HepG2 (cell line): ENCODE measurements around the gene LIPC. TPM values are rescaled to one million over a fixed set of nuclear protein-coding genes. Genes with fewer than 3 reads are reported as not detected.

Experiments
- ATAC-seq: fragments of 200-7000 bp; cut with Tn5 transposase; 3 replicates; pipeline ENCODE4 v1.9.1; 2020; ENCODE audit warnings: mild to moderate bottlenecking, moderate library complexity
- BruUV-seq: library from RNA; stranded (reverse); fragments of 400-500 nt; replicated peaks from 2 replicates; lab custom pipeline; 2021; lab: Mats Ljungman, UMichigan
- CTCF ChIA-PET: fragments of 300-600 bp; formaldehyde crosslinking; extraction: SDS; loops from one replicate; lab custom pipeline; 2021; ENCODE audit warnings: low total read pairs, inconsistent platforms, low intra/inter-chr PET ratio; lab: Yijun Ruan, JAX
- POLR2A ChIA-PET: fragments of 350-600 bp; sonication (Branson Sonifier 250); formaldehyde crosslinking; loops from one replicate; lab custom pipeline; 2020; ENCODE audit warnings: antibody characterized with exemption, inconsistent platforms; lab: Yijun Ruan, JAX
- DNase-seq: peaks from one replicate; pipeline ENCODE4 v3.0.0-alpha.2; 2015; ENCODE audit warnings: low spot score
- FAIRE-seq: peaks from 3 replicates; lab custom pipeline; 2011; peaks lifted over from hg19 to GRCh38; lab: Jason Lieb, UNC
- H2AFZ ChIP-seq: one replicate; pipeline ENCODE4 v1.6.1; 2011; ENCODE audit warnings: low read length, inconsistent platforms
- H3K27ac ChIP-seq: fragments of 300-600 bp; 3 replicates; pipeline ENCODE4 v1.8.0; 2011; ENCODE audit warnings: mixed run types, mild to moderate bottlenecking, mixed read lengths, low read length, inconsistent platforms; ENCODE audit not compliant: insufficient read depth; ENCODE audit errors: extremely low read length
- H3K27me3 ChIP-seq, 2 experiments: fragments of 200-600 bp in 1 of 2; 2 replicates in 1 of 2; 3 replicates in 1 of 2; pipeline versions ENCODE4 v1.6.0 to v1.8.0; 2011; ENCODE audit warnings: low read length in 2 of 2, mild to moderate bottlenecking in 2 of 2, moderate library complexity in 2 of 2, inconsistent platforms in 1 of 2; ENCODE audit not compliant: insufficient read depth in 2 of 2, control insufficient read depth in 1 of 2
- H3K36me3 ChIP-seq, 2 experiments: fragments of 200-600 bp in 1 of 2; replicated peaks in 1 of 2; 2 replicates in 1 of 2; 3 replicates in 1 of 2; pipeline versions ENCODE4 v1.5.1 to v1.8.0; 2011; ENCODE audit warnings: low read length in 2 of 2, inconsistent platforms in 1 of 2; ENCODE audit not compliant: insufficient read depth in 2 of 2, control insufficient read depth in 1 of 2
- H3K4me1 ChIP-seq: 2 replicates; pipeline ENCODE4 v1.5.1; 2012; ENCODE audit warnings: low read length, inconsistent platforms; ENCODE audit not compliant: insufficient read depth
- H3K4me2 ChIP-seq: 2 replicates; pipeline ENCODE4 v1.6.0; 2011; ENCODE audit warnings: low read depth, low read length, inconsistent platforms
- H3K4me3 ChIP-seq, 3 experiments: fragments of 200-600 bp in 1 of 3; sonication (generic), shearing (Covaris generic) in 1 of 3; replicated peaks in 1 of 3; 2 replicates each; pipeline ENCODE4 v1.5.1; 2011 to 2016; ENCODE audit warnings: low read length in 3 of 3, inconsistent platforms in 2 of 3, low read depth in 2 of 3, mild to moderate bottlenecking in 2 of 3, control low read depth in 1 of 3, mixed read lengths in 1 of 3; ENCODE audit not compliant: insufficient read depth in 1 of 3
- H3K79me2 ChIP-seq: one replicate; pipeline ENCODE4 v1.6.1; 2011; ENCODE audit warnings: low read length, inconsistent platforms; ENCODE audit not compliant: insufficient read depth
- H3K9ac ChIP-seq: 2 replicates; pipeline ENCODE4 v1.6.0; 2011; ENCODE audit warnings: mild to moderate bottlenecking, low read depth, low read length, inconsistent platforms; ENCODE audit not compliant: insufficient read depth
- H3K9me3 ChIP-seq: 2 replicates; pipeline ENCODE4 v1.5.1; 2012; ENCODE audit warnings: mild to moderate bottlenecking, low read length
- H4K20me1 ChIP-seq: 2 replicates; pipeline ENCODE4 v1.6.0; 2011; ENCODE audit warnings: inconsistent platforms, mild to moderate bottlenecking, low read length, moderate library complexity; ENCODE audit not compliant: insufficient read depth
- CEBPB ChIP-seq: IDR thresholded peaks from 2 replicates; pipeline ENCODE4 v1.6.1; 2011; ENCODE audit warnings: low read depth, low read length, improper control_type of control experiment, borderline replicate concordance
- GTF3A ChIP-seq: sonication (generic); formaldehyde crosslinking; conservative IDR thresholded peaks from 2 replicates; pipeline ENCODE4 v1.4.0; 2020; ENCODE audit warnings: mild to moderate bottlenecking, missing genetic modification reagents
- SAP130 ChIP-seq: IDR thresholded peaks from 2 replicates; pipeline ENCODE4 v1.6.1; 2016; ENCODE audit warnings: low read depth
- SKIL ChIP-seq: sonication (generic); formaldehyde crosslinking; IDR thresholded peaks from 2 replicates; pipeline ENCODE4 v1.8.0; 2022; ENCODE audit warnings: missing genetic modification reagents, mild to moderate bottlenecking, moderate library complexity, borderline replicate concordance
- STAG1 ChIP-seq: sonication (generic); formaldehyde crosslinking; IDR thresholded peaks from 2 replicates; pipeline ENCODE4 v1.4.0; 2020; ENCODE audit warnings: missing genetic modification reagents
- TERF1 ChIP-seq: sonication (generic); formaldehyde crosslinking; IDR thresholded peaks from 2 replicates; pipeline ENCODE4 v1.8.0; 2022; ENCODE audit warnings: mild to moderate bottlenecking, missing genetic modification reagents, moderate library complexity
- ZNF124 ChIP-seq: sonication (generic); formaldehyde crosslinking; IDR thresholded peaks from 2 replicates; pipeline ENCODE4 v1.4.0; 2020; ENCODE audit warnings: missing genetic modification reagents
- ZNF180 ChIP-seq: sonication (generic); formaldehyde crosslinking; IDR thresholded peaks from 2 replicates; pipeline ENCODE4 v1.4.0; 2020; ENCODE audit warnings: low read depth, missing genetic modification reagents, borderline replicate concordance
- ZNF710 ChIP-seq: sonication (generic); formaldehyde crosslinking; IDR thresholded peaks from 2 replicates; pipeline ENCODE4 v1.5.0; 2020; ENCODE audit warnings: mild to moderate bottlenecking, missing genetic modification reagents, borderline replicate concordance
- WGBS: methylation state at CpG from one replicate; pipeline ENCODE4 v1.1.6; 2017; ENCODE audit warnings: low lambda C conversion rate; 5-methylcytosine and 5-hydroxymethylcytosine counted together
- in situ Hi-C: cut with HindIII; loops from 2 replicates; pipeline ENCODE4 v1.10.0; 2017; ENCODE audit warnings: low pct_unique_long_range_greater_than_20kb; ENCODE audit not compliant: extremely low pct_ligation_motif_present
- intact Hi-C: fragments of 100-400 bp; cut with micrococcal nuclease; formaldehyde crosslinking; loops from one replicate; pipeline ENCODE4 v1.10.0; 2022; ENCODE audit not compliant: unreplicated experiment
- polyA plus RNA-seq, 8 experiments: library from polyadenylated mRNA; depleted of rRNA in 3 of 8; stranded (reverse) in 7 of 8; unstranded in 1 of 8; fragments of >200 nt; fragmentation: Illumina TruSeq in 4 of 8; extraction: Trizol in 4 of 8; gene quantifications; 2 replicates each; pipeline versions ENCODE4 v1.2.1 to v1.2.3, GENCODE V29; 2011 to 2016; ENCODE audit warnings: low read depth in 4 of 8, missing spikeins in 1 of 8, mixed read lengths in 1 of 8; ENCODE audit not compliant: insufficient read depth in 1 of 8
- total RNA-seq, 5 experiments: library from RNA; depleted of rRNA; stranded (reverse); fragments of >200 nt; fragmentation: Illumina TruSeq; extraction: Trizol; gene quantifications; 2 replicates each; pipeline ENCODE4 v1.2.3, GENCODE V29; 2016; ENCODE audit warnings: low read depth in 1 of 5

The LIPC gene
- total and polyA plus RNA-seq, 2 of the 13 experiments (the other 11 are each of a cell fraction or from before 2014, with no cell fraction given), result 26.0 to 38.0 TPM

GRCh38 chr15:58575045-58575786 lies 143.4 kb downstream of the LIPC start:
- CTCF ChIA-PET, result no interaction called here
- Histone ChIP-seq H3K9me3 (no peaks in the 10 kb centered on the region), H3K79me2 (no peaks in the 10 kb centered on the region), H4K20me1 (no peaks in the 10 kb centered on the region), H3K9ac (no peak overlapping the region), H2AFZ (no peak overlapping the region), H3K4me2 (peak overlapping the region; percentile 25; the same call in 1 of the 2 replicates), H3K36me3 (no peaks in the 10 kb centered on the region), H3K4me1 (peaks cover 31% of the 10 kb centered on the region), H3K27ac (no peak overlapping the region), H3K4me3 (no peak overlapping the region), H3K27me3 (no peaks in the 10 kb centered on the region)
- WGBS, result 84% methylated on average over 14 of the region's 14 CpGs
- no TSS peak for BruUV-seq
- intact Hi-C loops, result loop anchor here (2.0 kb wide), 1 partner anchor 28 kb away; no protein-coding TSS in a partner anchor
- FAIRE-seq (no peak), ATAC-seq (peak; percentile 52), DNase-seq (peak; percentile 14)
- in situ Hi-C loops, result no loop called here
- POLR2A ChIA-PET, result interaction anchor here (1.1 to 2.3 kb wide), 5 partner anchors 23 to 195 kb away, joined by 3 to 10 read pairs (median 7); partner anchors contain the start of gene MINDY2
- TF ChIP-seq STAG1 (CRISPR knock-in tag), result no peak

GRCh38 chr15:58576657-58577056 lies 144.9 kb downstream of the LIPC start:
- no peak for TF ChIP-seq ZNF710 (CRISPR knock-in tag)
- no peak for TF ChIP-seq ZNF180 (CRISPR knock-in tag)
- TF ChIP-seq SKIL, result no peak
- TF ChIP-seq ZNF124, result no peak
- no peak for TF ChIP-seq SAP130 (CRISPR knock-in tag)
- TF ChIP-seq TERF1, result no peak
- peak; percentile 25; the same call in 1 of the 2 replicates for TF ChIP-seq CEBPB
- no peak for TF ChIP-seq GTF3A (CRISPR knock-in tag)
- TF ChIP-seq, all 625 proteins: peak for 1
- Histone ChIP-seq H3K27me3 (no peaks in the 10 kb centered on the region), H3K36me3 (no peaks in the 10 kb centered on the region), H3K4me2 (no peak overlapping the region), H3K9me3 (no peaks in the 10 kb centered on the region), H3K27ac (no peak overlapping the region), H2AFZ (no peak overlapping the region), H3K4me1 (peaks cover 31% of the 10 kb centered on the region), H3K4me3 (no peak overlapping the region), H3K79me2 (no peaks in the 10 kb centered on the region), H4K20me1 (no peaks in the 10 kb centered on the region), H3K9ac (no peak overlapping the region)
- FAIRE-seq (no peak), ATAC-seq (no peak), DNase-seq (no peak)
- no TSS peak for BruUV-seq
- CTCF ChIA-PET, result no interaction called here
- POLR2A ChIA-PET, result no interaction called here
- intact Hi-C loops, result no loop called here
- in situ Hi-C loops, result no loop called here
